HEK293 (cell line): Measurements from ENCODE around the gene GNG14.

Experiments
- INSM2 ChIP-seq: fragments of 450-650 bp; formaldehyde crosslinking; IDR thresholded peaks from 2 replicates; pipeline ENCODE4 v1.5.1; 2016; ENCODE audit warnings: missing biosample characterization, missing genetic modification characterization
- KLF1 ChIP-seq: fragments of 450-650 bp; formaldehyde crosslinking; IDR thresholded peaks from 2 replicates; pipeline ENCODE4 v1.5.1; 2016; ENCODE audit warnings: missing biosample characterization, missing genetic modification characterization
- KLF17 ChIP-seq: fragments of 450-650 bp; formaldehyde crosslinking; IDR thresholded peaks from 2 replicates; pipeline ENCODE4 v1.5.1; 2016; ENCODE audit warnings: missing biosample characterization, missing genetic modification characterization
- OVOL3 ChIP-seq: fragments of 450-650 bp; formaldehyde crosslinking; IDR thresholded peaks from 2 replicates; pipeline ENCODE4 v1.5.1; 2016; ENCODE audit warnings: missing biosample characterization, missing genetic modification characterization
- PATZ1 ChIP-seq: fragments of 450-650 bp; formaldehyde crosslinking; IDR thresholded peaks from 2 replicates; pipeline ENCODE4 v1.5.1; 2016; ENCODE audit warnings: missing biosample characterization, missing genetic modification characterization
- PRDM10 ChIP-seq: fragments of 450-650 bp; formaldehyde crosslinking; IDR thresholded peaks from 2 replicates; pipeline ENCODE4 v1.5.1; 2016; ENCODE audit warnings: missing biosample characterization, missing genetic modification characterization
- SP3 ChIP-seq: fragments of 450-650 bp; formaldehyde crosslinking; IDR thresholded peaks from 2 replicates; pipeline ENCODE4 v1.5.1; 2016; ENCODE audit warnings: missing biosample characterization, missing genetic modification characterization
- ZBTB1 ChIP-seq: fragments of 450-650 bp; formaldehyde crosslinking; IDR thresholded peaks from 2 replicates; pipeline ENCODE4 v1.5.1; 2016; ENCODE audit warnings: missing biosample characterization, missing genetic modification characterization
- ZIC2 ChIP-seq: fragments of 450-650 bp; formaldehyde crosslinking; IDR thresholded peaks from 2 replicates; pipeline ENCODE4 v1.5.1; 2016; ENCODE audit warnings: missing biosample characterization, missing genetic modification characterization
- ZNF157 ChIP-seq: fragments of 450-650 bp; formaldehyde crosslinking; IDR thresholded peaks from 2 replicates; pipeline ENCODE4 v1.5.1; 2016; ENCODE audit warnings: missing biosample characterization, missing genetic modification characterization
- ZNF174 ChIP-seq: fragments of 450-650 bp; formaldehyde crosslinking; IDR thresholded peaks from 2 replicates; pipeline ENCODE4 v1.5.0; 2017; ENCODE audit warnings: missing biosample characterization, mild to moderate bottlenecking, missing genetic modification characterization
- ZNF19 ChIP-seq: fragments of 450-650 bp; formaldehyde crosslinking; IDR thresholded peaks from 2 replicates; pipeline ENCODE4; 2016; ENCODE audit warnings: missing biosample characterization, missing genetic modification characterization, low read depth
- ZNF26 ChIP-seq: fragments of 450-650 bp; formaldehyde crosslinking; IDR thresholded peaks from 2 replicates; pipeline ENCODE4 v1.5.1; 2016; ENCODE audit warnings: missing biosample characterization, missing genetic modification characterization
- ZNF362 ChIP-seq: fragments of 450-650 bp; formaldehyde crosslinking; IDR thresholded peaks from 2 replicates; pipeline ENCODE4 v1.5.1; 2016; ENCODE audit warnings: missing biosample characterization, missing genetic modification characterization
- ZNF391 ChIP-seq: fragments of 450-650 bp; formaldehyde crosslinking; IDR thresholded peaks from 2 replicates; pipeline ENCODE4 v1.5.1; 2016; ENCODE audit warnings: low read depth, missing biosample characterization, missing genetic modification characterization, borderline replicate concordance
- ZNF433 ChIP-seq: fragments of 450-650 bp; formaldehyde crosslinking; IDR thresholded peaks from 2 replicates; pipeline ENCODE4 v1.5.1; 2016; ENCODE audit warnings: missing biosample characterization, missing genetic modification characterization, low read depth
- ZNF501 ChIP-seq: fragments of 450-650 bp; formaldehyde crosslinking; IDR thresholded peaks from 2 replicates; pipeline ENCODE4 v1.5.1; 2016; ENCODE audit warnings: missing biosample characterization, missing genetic modification characterization
- ZNF610 ChIP-seq: fragments of 450-650 bp; formaldehyde crosslinking; IDR thresholded peaks from 2 replicates; pipeline ENCODE4 v1.5.1; 2016; ENCODE audit warnings: missing biosample characterization, missing genetic modification characterization, borderline replicate concordance
- ZNF629 ChIP-seq: fragments of 450-650 bp; formaldehyde crosslinking; IDR thresholded peaks from 2 replicates; pipeline ENCODE4 v1.5.1; 2017; ENCODE audit warnings: missing biosample characterization, missing genetic modification characterization
- ZNF664 ChIP-seq: fragments of 450-650 bp; formaldehyde crosslinking; IDR thresholded peaks from 2 replicates; pipeline ENCODE4 v1.5.1; 2016; ENCODE audit warnings: missing biosample characterization, missing genetic modification characterization
- ZNF837 ChIP-seq: fragments of 450-650 bp; formaldehyde crosslinking; IDR thresholded peaks from 2 replicates; pipeline ENCODE4 v1.5.1; 2016; ENCODE audit warnings: missing biosample characterization, missing genetic modification characterization
- ZXDB ChIP-seq: fragments of 450-650 bp; formaldehyde crosslinking; IDR thresholded peaks from 2 replicates; pipeline ENCODE4 v1.5.1; 2016; ENCODE audit warnings: missing biosample characterization, missing genetic modification characterization

Gene GNG14

GRCh38 chr19:12722566-12723380 lies 35.0 kb downstream of the GNG14 start (continued):
- TF ChIP-seq KLF17 (peak; percentile 87), ZNF362 (tag by site-specific recombination) (peak; percentile 98), ZBTB1 (tag by site-specific recombination) (0 out of 2 replicates have a peak, but pooled peaks have one; percentile 38), INSM2 (tag by site-specific recombination) (peak; percentile 83; the same call in 1 of the 2 replicates), OVOL3 (tag by site-specific recombination) (peak; percentile 65; the same call in 1 of the 2 replicates), ZNF26 (tag by site-specific recombination) (no peak), ZNF664 (no peak), SP3 (tag by site-specific recombination) (peak; percentile 58), ZNF837 (tag by site-specific recombination) (no peak), PATZ1 (tag by site-specific recombination) (0 out of 2 replicates have a peak, but pooled peaks have one; percentile 18), ZNF157 (no peak), ZNF610 (tag by site-specific recombination) (peak; percentile 71; the same call in 1 of the 2 replicates), ZNF174 (tag by site-specific recombination) (no peak), PRDM10 (tag by site-specific recombination) (peak; percentile 89), ZIC2 (tag by site-specific recombination) (peak; percentile 21; the same call in 1 of the 2 replicates), KLF1 (tag by site-specific recombination) (peak; percentile 15; the same call in 1 of the 2 replicates), ZNF19 (tag by site-specific recombination) (no peak), ZNF501 (tag by site-specific recombination) (no peak), ZXDB (tag by site-specific recombination) (peak; percentile 97), ZNF391 (peak; percentile 84; the same call in 1 of the 2 replicates), ZNF629 (peak; percentile 85), ZNF433 (tag by site-specific recombination) (no peak)
